ENCODE measurements around the gene EML2.
"Not testable (repeated sequence)": the region's sequence is repeated elsewhere in the genome, so short reads cannot be mapped to it uniquely, and the experiment has no call there.

EML2 gene

GRCh38 chr19:45638930-45639729, at the start of gene EML2:
TSS of gene EML2 (minus strand) at chr19:45639397. CDS start at chr19:45639376, 21 bp downstream.
- peak in 3 of 51 donors; percentile 3 to 20 (median 10) for DNase-seq

DNA sequence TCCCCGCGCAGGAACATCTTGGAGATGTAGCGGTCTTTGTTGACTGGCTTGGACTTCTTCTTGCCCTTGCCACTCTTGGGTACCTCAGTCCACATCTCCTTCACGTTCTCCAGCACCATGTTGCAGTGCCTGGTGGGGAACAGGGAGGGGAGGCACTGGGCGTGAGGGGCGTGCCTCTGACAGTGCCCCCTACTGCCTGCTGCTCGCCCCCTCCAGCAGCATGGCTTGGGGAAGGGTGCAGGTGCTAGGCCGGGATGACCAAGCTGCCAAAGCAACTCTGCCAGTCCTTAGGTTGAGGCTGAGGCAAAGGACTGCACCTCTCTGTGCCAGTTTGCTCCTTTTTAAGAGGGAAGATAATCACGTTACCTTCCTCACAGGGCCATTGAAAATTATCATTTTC, 48.4 kb upstream of the EML2 start:
- DNase-seq, result no peak

- not testable (repeated sequence) for DNase-seq
These were observed 45.8 kb upstream of the EML2 start for GRCh38 chr19:45685045-45685444.

DNA sequence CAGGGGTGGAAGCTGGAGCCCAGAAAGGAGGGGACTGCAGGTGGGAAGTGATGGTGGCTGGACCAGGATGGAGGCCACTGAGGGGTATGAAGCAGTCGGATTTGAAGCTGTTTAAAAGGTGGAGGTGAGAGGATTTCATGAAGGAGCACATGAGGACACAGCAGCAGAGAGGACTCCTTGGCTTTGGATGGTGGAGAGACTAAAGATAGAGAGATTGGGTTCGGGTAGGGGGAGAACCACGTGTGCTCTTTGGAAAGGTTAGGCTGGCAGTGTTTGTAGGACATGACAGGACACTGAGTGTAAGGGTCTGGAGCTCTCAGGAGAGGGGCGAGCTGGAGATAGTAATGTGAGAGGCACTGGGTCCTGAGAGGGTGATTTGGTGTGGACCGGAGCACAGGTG, 43.7 kb upstream of the EML2 start:
- DNase-seq, result no peak

- no peak for DNase-seq
These were observed 42.9 kb upstream of the EML2 start for GRCh38 chr19:45682117-45682516.

GRCh38 chr19:45681391-45682015, 42.3 kb upstream of the EML2 start:
- DNase-seq, result peak in 50 of 51 donors; percentile 28 to 92 (median 78)

DNA sequence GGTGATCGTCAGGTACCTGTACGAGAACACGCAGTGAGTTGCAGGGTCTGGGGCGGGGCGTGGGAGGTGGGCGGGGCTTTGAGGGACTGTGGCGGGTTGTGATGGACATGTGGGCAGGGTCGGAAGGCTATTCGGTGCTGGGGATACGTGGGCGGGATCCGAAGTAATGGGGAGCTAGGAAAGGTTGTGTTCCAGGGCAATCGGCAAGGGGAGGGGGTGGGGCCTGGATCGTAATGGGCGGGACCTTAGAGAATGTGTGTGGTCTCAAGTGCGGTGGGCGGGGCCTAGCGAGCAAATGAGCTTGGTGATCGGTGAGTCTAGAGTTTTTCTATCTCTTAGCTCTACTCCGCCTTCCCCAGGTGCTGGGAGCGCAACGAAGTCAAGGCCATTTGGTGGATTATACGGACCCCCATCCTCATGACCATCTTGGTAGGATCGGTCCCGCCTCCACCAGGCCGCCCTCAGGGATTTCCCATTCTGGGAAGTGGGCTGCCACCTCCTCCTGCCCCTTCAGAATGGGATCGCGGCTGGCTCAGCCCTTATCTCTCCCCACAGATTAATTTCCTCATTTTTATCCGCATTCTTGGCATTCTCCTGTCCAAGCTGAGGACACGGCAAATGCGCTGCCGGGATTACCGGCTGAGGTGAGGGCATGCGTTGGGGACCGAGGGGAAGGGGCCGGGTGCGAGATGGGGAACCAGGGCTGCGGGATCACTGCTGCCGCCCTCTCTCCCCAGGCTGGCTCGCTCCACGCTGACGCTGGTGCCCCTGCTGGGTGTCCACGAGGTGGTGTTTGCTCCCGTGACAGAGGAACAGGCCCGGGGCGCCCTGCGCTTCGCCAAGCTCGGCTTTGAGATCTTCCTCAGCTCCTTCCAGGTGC, 38.4 kb upstream of the EML2 start:
- peak in 43 of 51 donors; percentile 2 to 87 (median 56) for DNase-seq

DNA sequence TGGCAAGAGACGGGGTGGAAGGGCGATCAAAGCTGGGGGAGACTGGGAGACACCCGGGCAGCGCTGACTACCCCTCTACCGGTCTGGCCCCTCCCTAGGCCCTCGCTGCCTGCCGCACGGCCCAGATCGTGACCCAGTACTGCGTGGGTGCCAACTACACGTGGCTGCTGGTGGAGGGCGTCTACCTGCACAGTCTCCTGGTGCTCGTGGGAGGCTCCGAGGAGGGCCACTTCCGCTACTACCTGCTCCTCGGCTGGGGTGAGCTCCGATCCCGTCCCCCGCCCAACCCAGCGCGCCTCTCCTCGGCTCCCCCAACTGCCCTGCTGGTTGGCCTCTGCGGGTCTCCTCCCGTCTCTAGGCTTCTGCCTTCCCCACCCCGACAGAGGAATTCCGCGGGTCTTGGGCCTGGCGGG, 37.7 kb upstream of the EML2 start:
- peak in 1 of 51 donors; percentile 2 for DNase-seq

GRCh38 chr19:45674946-45675345, 35.7 kb upstream of the EML2 start:
- DNase-seq, result no peak

DNA sequence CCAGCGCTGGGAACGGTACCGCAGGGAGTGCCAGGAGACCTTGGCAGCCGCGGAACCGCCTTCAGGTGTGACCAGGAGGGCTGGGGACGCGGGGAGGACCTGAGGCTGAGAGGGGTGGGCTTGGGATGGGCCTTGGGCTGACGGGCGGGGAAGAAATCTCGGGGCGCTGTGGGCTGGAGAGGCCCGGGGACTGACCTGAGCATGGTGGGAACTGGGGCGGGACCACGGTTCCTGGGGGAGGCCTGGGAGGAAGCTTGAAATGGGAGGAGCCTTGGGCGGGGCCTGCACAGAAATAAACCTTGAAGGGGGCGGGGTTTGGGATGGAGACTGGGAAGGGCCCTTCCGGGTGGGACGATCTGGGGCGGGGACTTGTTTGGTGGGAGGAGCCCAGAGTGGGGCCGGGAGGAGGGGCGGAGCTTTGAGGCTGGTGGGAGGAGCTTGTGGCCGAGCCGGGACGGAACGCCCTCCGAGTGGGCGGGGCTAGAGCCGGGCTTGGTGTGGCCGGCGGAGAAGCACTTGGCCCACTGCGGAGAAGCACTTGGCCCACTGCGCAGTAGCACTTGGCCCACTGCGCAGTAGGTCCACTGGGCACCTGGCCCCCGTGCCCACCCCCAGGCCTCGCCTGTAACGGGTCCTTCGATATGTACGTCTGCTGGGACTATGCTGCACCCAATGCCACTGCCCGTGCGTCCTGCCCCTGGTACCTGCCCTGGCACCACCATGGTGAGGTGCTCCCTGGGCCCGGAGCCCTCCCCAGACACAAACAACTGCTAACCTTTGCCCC, 31.7 kb upstream of the EML2 start:
- DNase-seq, result peak in 46 of 51 donors; percentile 2 to 89 (median 53)

DNA sequence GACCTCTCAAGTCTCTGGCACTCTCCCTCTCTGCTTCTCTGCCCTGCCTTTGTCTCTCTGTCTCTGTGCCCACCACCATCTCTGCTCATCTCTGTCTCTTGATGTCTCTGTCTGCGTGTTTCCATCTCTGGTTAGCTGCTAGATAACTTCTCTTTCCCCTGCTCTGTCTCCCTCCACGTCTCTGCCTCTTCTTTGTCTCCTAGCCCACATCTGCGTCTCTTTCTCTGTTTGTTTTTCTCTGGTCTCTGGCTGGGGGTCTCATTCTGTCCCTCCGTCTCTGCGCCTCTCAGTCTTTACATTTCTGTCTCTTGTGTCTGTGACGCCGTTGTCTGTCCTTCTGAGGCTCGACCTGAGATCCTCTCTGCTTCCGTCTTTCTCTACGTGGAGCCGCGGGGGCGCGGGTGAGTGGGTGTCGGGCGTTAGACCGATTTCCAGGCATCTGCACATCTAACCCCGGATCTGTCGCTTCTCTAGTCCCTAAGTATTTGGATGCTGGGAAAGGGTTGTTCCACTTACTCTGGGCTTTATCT, 29.2 kb upstream of the EML2 start:
- DNase-seq, result peak in 2 of 51 donors; percentile 13 to 17

- peak in 19 of 51 donors; percentile 3 to 62 (median 18) for DNase-seq
These were observed 28.6 kb upstream of the EML2 start, which contains the start of gene GIPR for GRCh38 chr19:45667620-45668341. TSS of gene GIPR (plus strand) at chr19:45668221. CDS start at chr19:45669521, 1,300 bp downstream.

GRCh38 chr19:45664575-45664974, 25.4 kb upstream of the EML2 start:
- no peak for DNase-seq

GRCh38 chr19:45663800-45664199, 24.6 kb upstream of the EML2 start:
- DNase-seq, result no peak

- no peak for DNase-seq
These were observed 21.4 kb upstream of the EML2 start for GRCh38 chr19:45660636-45661035.

- no peak for DNase-seq
These were observed 20.0 kb upstream of the EML2 start for GRCh38 chr19:45659096-45659729.

GRCh38 chr19:45657520-45658167, 18.4 kb upstream of the EML2 start:
- no peak for DNase-seq

DNA sequence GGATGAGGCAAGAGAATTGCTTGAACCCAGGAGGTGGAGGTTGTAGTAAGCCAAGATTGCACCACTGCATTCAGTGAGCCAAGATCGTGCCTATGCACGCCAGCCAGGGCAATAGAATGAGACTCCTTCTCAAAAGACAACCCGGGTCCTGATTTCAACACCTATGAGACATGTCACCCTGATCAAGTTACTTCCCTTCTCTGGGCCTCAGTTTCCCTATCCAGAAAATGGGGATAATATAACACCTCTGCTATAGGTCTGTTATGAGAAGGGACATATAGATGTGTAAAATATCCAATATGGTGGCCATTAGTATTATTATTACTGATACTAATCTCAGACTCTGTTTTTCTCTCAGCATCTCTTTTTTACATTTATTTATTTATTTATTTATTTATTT, 15.9 kb upstream of the EML2 start:
- no peak for DNase-seq

- no peak for DNase-seq
These were observed 14.4 kb upstream of the EML2 start for GRCh38 chr19:45653634-45654033.

All from hypothalamus (tissue), 51 donors.